ENCODE results near the gene CELF2.

Gene CELF2

GRCh38 chr10:11068861-11069633, 51.4 kb downstream of the CELF2 start:
- no peaks in the 10 kb centered on the region for H3K4me1 ChIP-seq (ENCODE audit: insufficient read depth, low read length)
- ATAC-seq (ENCODE audit: insufficient read depth, low read depth) = no peak
- H3K4me3 ChIP-seq (ENCODE audit: low read depth in 1 of 2, low read length in 2 of 2) = no peak overlapping the region
- no peak overlapping the region for H3K27ac ChIP-seq (ENCODE audit: low read length)
- H3K9ac ChIP-seq (ENCODE audit: low read depth, low read length) = no peak overlapping the region
- no peak overlapping the region for H3K4me2 ChIP-seq (ENCODE audit: insufficient read depth, low read length)
- no peaks in the 10 kb centered on the region for H3K9me3 ChIP-seq (ENCODE audit: insufficient read depth, low read length, severe bottlenecking)
- H3K36me3 ChIP-seq (ENCODE audit: insufficient read depth, low read length) = no peaks in the 10 kb centered on the region
- H4K20me1 ChIP-seq (ENCODE audit: insufficient read depth, low read length) = no peaks in the 10 kb centered on the region
- H2AFZ ChIP-seq (ENCODE audit: low read depth, low read length) = no peak overlapping the region
- TF ChIP-seq EZH2 (IDR thresholded peaks at IDR 0.05; ENCODE audit: borderline replicate concordance, low read depth, low read length, severe bottlenecking) = no peak
- no peak for TF ChIP-seq CTCF (IDR thresholded peaks at IDR 0.05; ENCODE audit: borderline replicate concordance, extremely low read depth, low read length, poor library complexity, severe bottlenecking)
- H3K79me2 ChIP-seq (ENCODE audit: insufficient read depth, low read length) = no peaks in the 10 kb centered on the region
- no peaks in the 10 kb centered on the region for H3K27me3 ChIP-seq (ENCODE audit: insufficient read depth, low read length, poor library complexity)
- DNase-seq = no peak

- Histone ChIP-seq H3K9me3 (ENCODE audit: insufficient read depth, low read length, severe bottlenecking) (no peaks in the 10 kb centered on the region), H4K20me1 (ENCODE audit: insufficient read depth, low read length) (no peaks in the 10 kb centered on the region), H3K4me2 (ENCODE audit: insufficient read depth, low read length) (no peak overlapping the region), H3K9ac (ENCODE audit: low read depth, low read length) (no peak overlapping the region), H3K79me2 (ENCODE audit: insufficient read depth, low read length) (no peaks in the 10 kb centered on the region), H3K36me3 (ENCODE audit: insufficient read depth, low read length) (no peaks in the 10 kb centered on the region), H2AFZ (ENCODE audit: low read depth, low read length) (no peak overlapping the region), H3K4me3 (ENCODE audit: low read depth in 1 of 2, low read length in 2 of 2) (no peak overlapping the region), H3K4me1 (ENCODE audit: insufficient read depth, low read length) (no peaks in the 10 kb centered on the region), H3K27ac (ENCODE audit: low read length) (no peak overlapping the region), H3K27me3 (ENCODE audit: insufficient read depth, low read length, poor library complexity) (no peaks in the 10 kb centered on the region)
- no peak for DNase-seq
- no peak for ATAC-seq (ENCODE audit: insufficient read depth, low read depth)
- TF ChIP-seq CTCF (IDR thresholded peaks at IDR 0.05; ENCODE audit: borderline replicate concordance, extremely low read depth, low read length, poor library complexity, severe bottlenecking) (no peak), EZH2 (IDR thresholded peaks at IDR 0.05; ENCODE audit: borderline replicate concordance, low read depth, low read length, severe bottlenecking) (no peak)
Observed at GRCh38 chr10:11073410-11073809, 55.7 kb downstream of the CELF2 start.

GRCh38 chr10:11074536-11075267, 57.0 kb downstream of the CELF2 start:
- no peak overlapping the region for H3K9ac ChIP-seq (ENCODE audit: low read depth, low read length)

More at GRCh38 chr10:11074536-11075267, 57.0 kb downstream of the CELF2 start:
- Histone ChIP-seq H3K9me3 (ENCODE audit: insufficient read depth, low read length, severe bottlenecking) (no peaks in the 10 kb centered on the region), H3K4me1 (ENCODE audit: insufficient read depth, low read length) (no peaks in the 10 kb centered on the region), H2AFZ (ENCODE audit: low read depth, low read length) (no peak overlapping the region), H3K4me3 (ENCODE audit: low read depth in 1 of 2, low read length in 2 of 2) (no peak overlapping the region), H4K20me1 (ENCODE audit: insufficient read depth, low read length) (no peaks in the 10 kb centered on the region), H3K4me2 (ENCODE audit: insufficient read depth, low read length) (no peak overlapping the region), H3K27ac (ENCODE audit: low read length) (no peak overlapping the region), H3K79me2 (ENCODE audit: insufficient read depth, low read length) (no peaks in the 10 kb centered on the region), H3K27me3 (ENCODE audit: insufficient read depth, low read length, poor library complexity) (no peaks in the 10 kb centered on the region), H3K36me3 (ENCODE audit: insufficient read depth, low read length) (no peaks in the 10 kb centered on the region)
- ATAC-seq (ENCODE audit: insufficient read depth, low read depth) = no peak
- TF ChIP-seq CTCF (IDR thresholded peaks at IDR 0.05; ENCODE audit: borderline replicate concordance, extremely low read depth, low read length, poor library complexity, severe bottlenecking) (no peak), EZH2 (IDR thresholded peaks at IDR 0.05; ENCODE audit: borderline replicate concordance, low read depth, low read length, severe bottlenecking) (no peak)
- DNase-seq = no peak

Measured in DND-41 (cell line).